Endothelial cell (in vitro differentiated cells): ENCODE data around the gene RBM10. TPM values are rescaled to one million over a fixed set of nuclear protein-coding genes. Genes with fewer than 3 reads are reported as not detected.
"Not testable (repeated sequence)": the region's sequence is repeated elsewhere in the genome, so short reads cannot be mapped to it uniquely, and the experiment has no call there.

ENCODE experiments used
- DNase-seq: peaks from one replicate; pipeline ENCODE4 v3.0.0; 2021; ENCODE audit warnings: low spot score
- H3K27ac Mint-ChIP-seq: one replicate; pipeline ENCODE4 v1.8.0; 2021; ENCODE audit warnings: mixed read lengths, inconsistent platforms; ENCODE audit not compliant: unreplicated experiment
- H3K27me3 Mint-ChIP-seq: one replicate; pipeline ENCODE4 v1.8.0; 2021; ENCODE audit warnings: mild to moderate bottlenecking, moderate library complexity, mixed read lengths, inconsistent platforms; ENCODE audit not compliant: unreplicated experiment
- H3K36me3 Mint-ChIP-seq: one replicate; pipeline ENCODE4 v1.8.0; 2021; ENCODE audit warnings: mild to moderate bottlenecking, low read depth, mixed read lengths, inconsistent platforms; ENCODE audit not compliant: unreplicated experiment
- H3K4me1 Mint-ChIP-seq: one replicate; pipeline ENCODE4 v1.8.0; 2021; ENCODE audit warnings: mild to moderate bottlenecking, mixed read lengths, inconsistent platforms; ENCODE audit not compliant: unreplicated experiment
- H3K4me3 Mint-ChIP-seq: one replicate; pipeline ENCODE4 v1.8.0; 2021; ENCODE audit warnings: mild to moderate bottlenecking, mixed read lengths, inconsistent platforms; ENCODE audit not compliant: unreplicated experiment
- H3K9me3 Mint-ChIP-seq: one replicate; pipeline ENCODE4 v1.8.0; 2021; ENCODE audit warnings: mixed read lengths, inconsistent platforms; ENCODE audit not compliant: unreplicated experiment
- total RNA-seq: library from RNA; stranded (reverse); fragmentation: NEBNext Ultra II Directional; extraction: Animal tissue kit (Norgen Biotek cat#: 25700); gene quantifications from one replicate; pipeline ENCODE4 v1.2.1, GENCODE V29; 2021; ENCODE audit not compliant: unreplicated experiment
- TF ChIP-seq, protein P1 (sequence below): fragments of 200-600 bp; sonication (generic); IDR thresholded peaks from one replicate; pipeline ENCODE4 v1.5.0; 2021; ENCODE audit warnings: antibody characterized with exemption; ENCODE audit not compliant: unreplicated experiment

RBM10 gene
- total RNA-seq, 1 donor from 2014 or later: 42.1 TPM

DNA sequence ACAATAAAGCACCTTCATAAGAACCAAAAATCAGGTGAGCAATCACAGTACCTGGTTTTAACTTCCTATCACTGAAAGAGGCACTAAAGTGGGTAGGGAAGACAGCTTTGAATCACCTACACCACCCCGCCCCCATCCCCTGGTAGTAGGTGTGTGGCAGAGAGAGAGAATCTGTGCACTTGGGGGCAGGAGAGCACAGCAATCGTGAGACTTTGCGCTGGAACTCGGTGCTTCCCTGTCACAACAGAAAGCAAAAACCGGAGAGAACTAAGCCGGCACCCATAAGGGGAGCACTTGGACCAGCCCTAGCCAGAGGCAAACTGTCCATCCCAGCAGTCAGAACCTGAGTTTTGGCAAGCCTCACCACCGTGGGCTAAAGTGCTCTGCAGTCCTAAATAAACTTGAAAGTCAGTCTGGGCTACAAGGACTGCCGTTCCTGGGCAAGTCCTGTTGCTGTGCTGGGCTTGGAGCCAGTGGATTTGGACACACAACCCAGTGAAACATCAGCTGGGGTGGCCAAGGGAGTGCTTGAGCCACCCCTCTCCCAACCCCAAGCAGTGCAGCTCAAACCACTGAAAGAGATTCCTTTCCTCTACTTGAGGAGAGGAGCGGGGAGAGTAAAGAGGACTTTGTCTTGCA, 32.6 kb upstream of the RBM10 start:
- H3K27ac Mint-ChIP-seq: no peak overlapping the region
- DNase-seq: no peak
- no peaks in the 10 kb centered on the region for H3K27me3 Mint-ChIP-seq
- no peak overlapping the region for H3K4me3 Mint-ChIP-seq
- no peaks in the 10 kb centered on the region for H3K9me3 Mint-ChIP-seq
- no peaks in the 10 kb centered on the region for H3K36me3 Mint-ChIP-seq
- peaks cover 7% of the 10 kb centered on the region for H3K4me1 Mint-ChIP-seq
- TF ChIP-seq, protein P1, sequence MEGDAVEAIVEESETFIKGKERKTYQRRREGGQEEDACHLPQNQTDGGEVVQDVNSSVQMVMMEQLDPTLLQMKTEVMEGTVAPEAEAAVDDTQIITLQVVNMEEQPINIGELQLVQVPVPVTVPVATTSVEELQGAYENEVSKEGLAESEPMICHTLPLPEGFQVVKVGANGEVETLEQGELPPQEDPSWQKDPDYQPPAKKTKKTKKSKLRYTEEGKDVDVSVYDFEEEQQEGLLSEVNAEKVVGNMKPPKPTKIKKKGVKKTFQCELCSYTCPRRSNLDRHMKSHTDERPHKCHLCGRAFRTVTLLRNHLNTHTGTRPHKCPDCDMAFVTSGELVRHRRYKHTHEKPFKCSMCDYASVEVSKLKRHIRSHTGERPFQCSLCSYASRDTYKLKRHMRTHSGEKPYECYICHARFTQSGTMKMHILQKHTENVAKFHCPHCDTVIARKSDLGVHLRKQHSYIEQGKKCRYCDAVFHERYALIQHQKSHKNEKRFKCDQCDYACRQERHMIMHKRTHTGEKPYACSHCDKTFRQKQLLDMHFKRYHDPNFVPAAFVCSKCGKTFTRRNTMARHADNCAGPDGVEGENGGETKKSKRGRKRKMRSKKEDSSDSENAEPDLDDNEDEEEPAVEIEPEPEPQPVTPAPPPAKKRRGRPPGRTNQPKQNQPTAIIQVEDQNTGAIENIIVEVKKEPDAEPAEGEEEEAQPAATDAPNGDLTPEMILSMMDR: no peak

DNA sequence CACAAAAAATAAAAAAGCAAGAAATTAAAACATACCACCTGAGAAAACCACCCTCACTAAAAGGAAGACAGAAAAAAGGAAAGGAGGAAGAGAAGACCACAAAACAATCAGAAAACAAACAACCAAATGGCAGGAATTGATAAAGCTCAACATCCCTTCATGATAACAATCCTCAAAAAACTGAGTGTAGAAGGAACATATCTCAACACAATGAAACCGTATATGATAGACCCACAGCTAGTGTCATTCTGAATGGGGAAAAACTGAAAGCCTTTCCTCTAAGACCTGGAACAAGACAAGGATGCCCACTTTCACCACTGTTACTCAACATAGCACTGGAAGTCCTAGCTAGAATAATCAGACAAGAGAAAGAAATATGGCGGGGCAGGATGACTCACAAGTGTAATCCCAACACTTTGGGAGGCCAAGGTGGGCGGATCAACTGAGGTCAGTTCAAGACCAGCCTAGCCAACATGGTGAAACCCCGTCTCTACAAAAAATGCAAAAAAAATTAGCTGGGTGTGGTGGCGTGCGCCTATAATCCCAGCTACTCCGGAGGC, 28.4 kb upstream of the RBM10 start:
- not testable (repeated sequence) for H3K27ac Mint-ChIP-seq, H3K4me3 Mint-ChIP-seq, H3K27me3 Mint-ChIP-seq, H3K4me1 Mint-ChIP-seq, DNase-seq, H3K36me3 Mint-ChIP-seq, H3K9me3 Mint-ChIP-seq

DNA sequence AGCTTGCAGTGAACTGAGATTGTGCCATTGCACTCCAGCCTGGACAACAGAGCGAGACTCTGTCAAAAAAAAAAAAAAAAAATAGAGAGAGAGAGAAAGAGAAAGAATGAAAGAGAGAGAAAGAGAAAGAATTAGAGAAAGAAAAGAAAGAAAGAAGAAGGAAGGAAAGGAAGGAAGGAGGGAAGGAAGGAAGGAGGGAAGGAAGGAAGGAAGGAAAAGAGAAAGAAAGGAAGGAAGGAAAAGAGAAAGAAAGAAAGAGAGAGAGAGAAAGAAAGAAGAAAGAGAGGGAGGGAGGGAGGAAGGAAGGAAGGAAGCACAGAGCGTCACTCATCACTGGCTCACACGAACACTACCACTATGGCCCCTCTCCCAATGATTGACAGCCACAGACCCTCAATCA, 20.6 kb upstream of the RBM10 start:
- not testable (repeated sequence) for DNase-seq, H3K4me1 Mint-ChIP-seq, H3K4me3 Mint-ChIP-seq, H3K36me3 Mint-ChIP-seq, H3K9me3 Mint-ChIP-seq, H3K27me3 Mint-ChIP-seq, H3K27ac Mint-ChIP-seq

DNA sequence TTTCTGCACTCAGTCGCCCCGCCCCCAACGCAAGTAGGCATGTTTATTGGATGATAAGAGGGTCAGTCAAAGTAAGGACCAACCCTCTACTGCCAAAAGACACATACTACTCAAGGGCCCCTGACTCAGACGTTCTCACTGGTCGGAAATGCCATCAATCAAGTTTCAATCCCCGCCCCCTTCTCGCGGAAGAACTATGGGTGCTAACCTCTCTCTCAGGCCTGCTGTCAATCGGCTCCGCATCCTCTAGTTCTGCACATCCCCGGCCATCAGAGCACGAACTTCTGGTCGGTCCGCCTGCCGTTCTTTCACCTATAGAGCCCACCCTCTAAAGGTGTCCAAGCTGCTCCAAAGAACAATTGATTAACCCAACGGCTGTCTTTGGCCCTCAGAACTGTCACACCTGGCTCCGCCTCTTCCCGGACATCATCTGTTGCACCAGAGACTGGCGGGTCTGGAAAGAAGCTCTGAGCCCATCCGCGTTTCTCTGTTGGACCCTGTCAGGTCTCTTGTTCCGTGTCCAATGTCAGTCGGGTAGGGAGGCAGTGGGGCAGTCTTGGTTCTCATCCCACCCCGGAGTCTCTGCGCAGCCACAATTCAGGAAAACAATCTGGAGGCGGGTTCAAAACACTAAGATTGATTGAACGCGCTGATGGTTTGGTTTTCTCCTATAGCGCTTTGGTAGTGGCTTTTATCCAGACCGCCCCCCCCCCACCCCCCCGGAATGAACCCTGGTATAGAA, 15.7 kb upstream of the RBM10 start:
- Mint-ChIP-seq H3K36me3 (no peaks in the 10 kb centered on the region), H3K9me3 (no peaks in the 10 kb centered on the region), H3K4me1 (no peaks in the 10 kb centered on the region), H3K27ac (peak overlapping the region; percentile 83), H3K4me3 (peak overlapping the region; percentile 96), H3K27me3 (no peaks in the 10 kb centered on the region)
- TF ChIP-seq, protein P1: no peak
- peak; percentile 79 for DNase-seq

DNA sequence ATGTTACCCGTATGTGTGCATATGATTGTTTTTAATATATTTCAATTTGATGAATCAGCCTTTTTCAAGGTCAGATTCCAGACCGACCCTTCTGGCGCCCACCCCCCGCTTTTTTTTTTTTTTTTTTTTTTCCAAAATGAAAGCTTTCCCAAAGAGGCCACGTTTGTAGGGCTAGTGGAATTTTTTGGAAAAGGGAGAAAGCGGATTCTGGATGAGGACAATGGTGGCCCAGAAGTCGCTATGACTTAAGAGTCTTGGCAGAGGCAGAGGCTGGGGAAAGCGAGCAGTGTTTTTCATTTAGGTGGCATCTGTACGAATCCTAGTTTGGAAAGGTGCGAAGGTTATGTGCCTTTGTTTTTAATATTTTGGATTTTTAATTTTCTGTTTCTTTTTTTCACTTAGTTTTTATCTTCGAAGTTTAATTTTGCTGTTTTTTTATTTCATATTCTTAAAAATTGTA, 15.1 kb upstream of the RBM10 start:
- no peak for DNase-seq
- TF ChIP-seq, protein P1: no peak

DNA sequence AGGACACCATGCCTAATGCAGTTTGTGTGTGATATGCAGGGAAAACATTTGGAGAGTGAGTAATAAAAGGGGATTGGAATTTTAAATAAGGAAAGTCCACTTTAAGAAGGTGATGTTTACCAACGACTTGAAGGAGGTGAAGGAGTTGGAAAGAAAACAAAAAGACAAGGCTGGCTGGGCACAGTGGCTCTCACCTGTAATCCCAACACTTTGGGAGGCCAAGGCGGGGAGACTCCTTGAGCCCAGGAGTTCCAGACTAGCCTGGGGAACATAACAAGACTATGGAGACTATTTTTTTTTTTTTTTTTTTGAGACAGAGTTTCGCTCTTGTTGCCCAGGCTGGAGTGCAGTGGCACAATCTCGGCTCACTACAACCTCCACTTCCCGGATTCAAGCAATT, 11.5 kb upstream of the RBM10 start:
- Mint-ChIP-seq H3K27ac (no peak overlapping the region), H3K27me3 (no peaks in the 10 kb centered on the region), H3K9me3 (no peaks in the 10 kb centered on the region), H3K4me1 (no peaks in the 10 kb centered on the region), H3K4me3 (no peak overlapping the region), H3K36me3 (no peaks in the 10 kb centered on the region)
- TF ChIP-seq, protein P1: no peak
- DNase-seq: no peak

More for the DNA sequence above, 15.1 kb upstream of the RBM10 start:
- no peaks in the 10 kb centered on the region for H3K36me3 Mint-ChIP-seq
- H3K4me3 Mint-ChIP-seq: peak overlapping the region; percentile 77
- no peak overlapping the region for H3K27ac Mint-ChIP-seq
- no peaks in the 10 kb centered on the region for H3K9me3 Mint-ChIP-seq
- no peaks in the 10 kb centered on the region for H3K4me1 Mint-ChIP-seq
- no peaks in the 10 kb centered on the region for H3K27me3 Mint-ChIP-seq

DNA sequence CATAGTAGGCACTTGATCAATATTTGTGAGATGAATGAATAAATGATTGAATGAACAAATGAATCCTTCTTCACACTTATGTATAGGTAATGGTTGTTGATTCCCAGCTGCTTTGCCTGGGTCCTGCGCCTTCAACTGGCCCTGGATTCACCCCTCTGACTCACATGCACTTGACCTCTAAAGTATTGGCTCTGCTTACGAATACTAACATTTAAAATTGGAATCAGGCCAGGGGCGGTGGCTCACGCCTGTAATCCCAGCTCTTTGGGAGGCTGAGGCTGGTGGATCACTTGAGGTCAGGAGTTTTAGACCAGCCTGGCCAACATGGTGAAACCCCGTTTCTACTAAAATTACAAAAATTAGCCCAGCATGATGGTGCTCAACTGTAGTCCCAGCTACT, 9.4 kb upstream of the RBM10 start:
- not testable (repeated sequence) for H3K36me3 Mint-ChIP-seq, H3K27me3 Mint-ChIP-seq, H3K4me3 Mint-ChIP-seq, H3K4me1 Mint-ChIP-seq, H3K9me3 Mint-ChIP-seq, DNase-seq, H3K27ac Mint-ChIP-seq
